GM21423 (cell line): ENCODE results near the gene FLOT1.
"Not testable (repeated sequence)": the region's sequence is repeated elsewhere in the genome, so short reads cannot be mapped to it uniquely, and the experiment has no call there.

Experiments
- ATAC-seq: cut with Tn5 transposase; IDR thresholded peaks from one replicate; pipeline ENCODE4 v1.9.1; 2021; ENCODE audit warnings: mild to moderate bottlenecking, moderate library complexity; ENCODE audit not compliant: unreplicated experiment

Gene FLOT1

GRCh38 chr6:30723843-30724741 is 18.4 kb downstream of the FLOT1 start:
- not testable (repeated sequence) for ATAC-seq

- ATAC-seq = not testable (repeated sequence)
These were observed 19.2 kb downstream of the FLOT1 start for GRCh38 chr6:30723159-30723842.

GRCh38 chr6:30722280-30723112 is 20.0 kb downstream of the FLOT1 start:
- no peak for ATAC-seq

- ATAC-seq = not testable (repeated sequence)
These were observed 20.5 kb downstream of the FLOT1 start for GRCh38 chr6:30722025-30722279.

GRCh38 chr6:30721198-30722024 is 21.1 kb downstream of the FLOT1 start:
- ATAC-seq = peak; percentile 25

GRCh38 chr6:30720738-30721197 is 21.7 kb downstream of the FLOT1 start:
- ATAC-seq = no peak

- peak; percentile 45 for ATAC-seq
These were observed 22.4 kb downstream of the FLOT1 start, which contains the start of gene TUBB for GRCh38 chr6:30719791-30720737. Gene TUBB, plus strand, starts transcription at chr6:30720352. Its CDS starts 155 bp downstream, at chr6:30720507.

- ATAC-seq = no peak
These were observed 23.1 kb downstream of the FLOT1 start for GRCh38 chr6:30719356-30719755.

- ATAC-seq = not testable (repeated sequence)
These were observed 24.4 kb downstream of the FLOT1 start for GRCh38 chr6:30717845-30718720.

GRCh38 chr6:30717129-30717844 is 25.2 kb downstream of the FLOT1 start, which contains the start of gene MDC1:
Gene MDC1, minus strand, starts transcription at chr6:30717281. Its CDS starts 2,106 bp downstream, at chr6:30715175.
- ATAC-seq = peak; percentile 67

- no peak for ATAC-seq
These were observed 25.7 kb downstream of the FLOT1 start for GRCh38 chr6:30716879-30717128.

- no peak for ATAC-seq
These were observed 28.2 kb downstream of the FLOT1 start for GRCh38 chr6:30714263-30714662.

GRCh38 chr6:30712441-30712945 is 30.0 kb downstream of the FLOT1 start:
- ATAC-seq = no peak

GRCh38 chr6:30711758-30712380 is 30.6 kb downstream of the FLOT1 start:
- ATAC-seq = no peak

GRCh38 chr6:30709101-30709868 is 33.2 kb downstream of the FLOT1 start:
- no peak for ATAC-seq

GRCh38 chr6:30707281-30707850 is 35.1 kb downstream of the FLOT1 start:
- ATAC-seq = no peak
